T-cell (primary cell): Measurements from ENCODE around the gene SIRT5. TPM values are rescaled to one million over a fixed set of nuclear protein-coding genes. Genes with fewer than 3 reads are reported as not detected.

Experiments used
- ATAC-seq, 4 experiments: fragments of 200-7000 bp in 3 of 4; fragments of 150-1000 bp in 1 of 4; cut with Tn5 transposase; replicated peaks in 1 of 4; 1 replicate in 3 of 4; 2 replicates in 1 of 4; pipeline ENCODE4 v1.10.0; 2021; ENCODE audit warnings: moderate library complexity in 3 of 4, mild to moderate bottlenecking in 2 of 4, moderate number of reproducible peaks in 1 of 4
- CTCF ChIA-PET, 2 donors: fragments of 300-600 bp; sonication (Branson Sonifier 250); formaldehyde crosslinking; loops; one replicate each; lab custom pipeline; 2022; ENCODE audit warnings: antibody characterized with exemption in 2 of 2; lab: Charles Lee
- POLR2A ChIA-PET, 2 donors: fragments of 300-600 bp; sonication (Branson Sonifier 250); formaldehyde crosslinking; loops; one replicate each; lab custom pipeline; 2022; ENCODE audit warnings: antibody characterized with exemption in 2 of 2; lab: Charles Lee
- DNase-seq, 35 experiments: peaks; one replicate each; pipeline versions ENCODE4 v3.0.0 to v3.0.0-alpha.2; 2013 to 2023
- H3K27ac ChIP-seq: one replicate; pipeline ENCODE4 v1.5.1; 2013; ENCODE audit warnings: low read length
- H3K27me3 ChIP-seq, 2 experiments: replicated peaks in 1 of 2; 1 replicate in 1 of 2; 2 replicates in 1 of 2; pipeline versions ENCODE4 v1.6.1 to v1.7.0; 2013; ENCODE audit warnings: low read length in 1 of 2, mixed read lengths in 1 of 2; ENCODE audit not compliant: control insufficient read depth in 2 of 2, insufficient read depth in 2 of 2; ENCODE audit errors: extremely low read depth in 1 of 2
- H3K36me3 ChIP-seq, 2 donors: 1 replicate in 1 of 2; 2 replicates in 1 of 2; pipeline versions ENCODE4 v1.6.1 to v1.7.0; 2013; ENCODE audit warnings: low read length in 1 of 2; ENCODE audit not compliant: control insufficient read depth in 2 of 2, insufficient read depth in 1 of 2; ENCODE audit errors: extremely low read depth in 1 of 2
- H3K4me1 ChIP-seq, 2 experiments: 1 replicate in 1 of 2; 2 replicates in 1 of 2; pipeline versions ENCODE4 v1.6.1 to v1.7.0; 2013; ENCODE audit warnings: low read length in 2 of 2, mixed read lengths in 1 of 2; ENCODE audit not compliant: insufficient read depth in 2 of 2, control insufficient read depth in 1 of 2; ENCODE audit errors: extremely low read depth in 1 of 2
- H3K4me3 ChIP-seq, 2 donors: 1 replicate in 1 of 2; 2 replicates in 1 of 2; pipeline versions ENCODE4 v1.5.1 to v1.7.0; 2013; ENCODE audit warnings: mild to moderate bottlenecking in 2 of 2, low read length in 1 of 2, moderate library complexity in 1 of 2; ENCODE audit not compliant: control insufficient read depth in 1 of 2; ENCODE audit errors: extremely low read depth in 1 of 2
- H3K9me3 ChIP-seq: 2 replicates; pipeline ENCODE4 v1.7.0; 2013
- H3K27ac Mint-ChIP-seq, 2 donors: one replicate each; pipeline ENCODE4 v1.8.0; 2020 to 2021; ENCODE audit warnings: mild to moderate bottlenecking in 2 of 2, mixed read lengths in 2 of 2
- H3K27me3 Mint-ChIP-seq, 2 donors: one replicate each; pipeline ENCODE4 v1.8.0; 2021 to 2022; ENCODE audit warnings: mixed read lengths in 2 of 2
- H3K36me3 Mint-ChIP-seq: one replicate; pipeline ENCODE4 v1.8.0; 2021; ENCODE audit warnings: mixed read lengths
- H3K4me1 Mint-ChIP-seq, 3 donors: one replicate each; pipeline ENCODE4 v1.8.0; 2020 to 2022; ENCODE audit warnings: mixed read lengths in 3 of 3, mild to moderate bottlenecking in 1 of 3
- H3K4me3 Mint-ChIP-seq, 3 donors: one replicate each; pipeline ENCODE4 v1.8.0; 2020 to 2022; ENCODE audit warnings: mild to moderate bottlenecking in 3 of 3, mixed read lengths in 3 of 3, moderate library complexity in 3 of 3
- H3K9me3 Mint-ChIP-seq, 3 donors: one replicate each; pipeline ENCODE4 v1.8.0; 2020 to 2022; ENCODE audit warnings: mixed read lengths in 3 of 3
- WGBS: methylation state at CpG from one replicate; pipeline ENCODE4 v1.1.5; 2013; ENCODE audit warnings: missing lambda C conversion rate; ENCODE audit not compliant: insufficient coverage; 5-methylcytosine and 5-hydroxymethylcytosine counted together
- total RNA-seq, 35 experiments: library from RNA in 6 of 35; stranded (reverse) in 6 of 35; fragments of 120-200 nt in 1 of 35; gene quantifications; one replicate each; pipeline versions ENCODE4 v1.2.1 to v1.2.4 and lab custom pipeline; 2013 to 2026

Gene SIRT5
- total RNA-seq (10 to 100 TPM; 11.7 to 21.5 (median 16.8) TPM), total RNA-seq (lab: John Stamatoyannopoulos, UW) (8.3 to 47.7 (median 23.8) reads per million in 29 experiments)
- 18.7 TPM for total RNA-seq (2013)

DNA sequence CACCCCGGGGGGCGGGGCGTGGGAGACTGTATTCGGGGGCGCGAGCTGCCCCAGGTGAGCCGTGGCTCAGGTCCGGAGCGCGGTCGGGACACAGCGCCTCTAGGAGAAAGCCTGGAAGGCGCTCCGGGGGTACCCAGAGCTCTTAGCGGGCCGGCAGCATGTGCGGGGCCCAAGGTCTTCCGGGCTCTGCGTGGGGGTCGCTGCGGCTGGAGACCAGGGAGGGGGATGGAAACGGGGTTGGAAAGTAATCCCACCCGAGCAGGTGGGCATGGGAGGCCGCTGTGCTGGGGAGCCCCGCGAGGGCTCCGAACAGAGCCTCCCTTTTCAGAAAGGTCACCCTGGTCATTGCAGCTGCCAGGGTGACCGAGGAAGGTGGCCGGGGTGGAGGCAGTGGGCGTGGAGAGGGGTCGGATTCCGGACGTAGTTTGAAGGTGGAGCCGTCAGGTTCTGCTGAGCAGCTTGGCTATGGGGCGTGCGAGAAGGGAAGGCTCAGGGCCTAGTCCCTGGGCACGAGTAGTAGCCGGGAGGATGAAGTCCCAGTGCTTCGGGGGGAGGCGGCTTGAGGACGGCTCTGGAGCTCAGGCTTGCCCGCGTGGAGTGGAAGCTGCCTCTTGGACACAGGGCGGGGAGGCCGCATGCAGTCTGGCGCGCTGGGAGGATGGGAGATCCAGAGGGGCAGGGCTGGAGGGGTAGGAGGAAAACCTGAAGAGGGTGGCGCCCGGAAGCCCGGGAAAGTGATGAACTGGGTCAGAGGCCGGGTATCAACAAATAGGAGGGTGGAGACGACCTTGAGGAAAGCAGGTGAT is at the start of gene SIRT5:
Gene SIRT5 (plus strand): TSS at position 31 of the 806 bp plus-strand sequence. CDS start 9,510 bp downstream, outside the sequence.
- no peaks in the 10 kb centered on the region for H3K27me3 Mint-ChIP-seq
- H3K36me3 ChIP-seq, result peaks cover 0 to under 1% of the 10 kb centered on the region in 2 donors
- peaks cover 4 to 18% of the 10 kb centered on the region in 2 experiments for H3K4me1 ChIP-seq
- H3K4me3 ChIP-seq, result peak within 1 kb of the TSS; percentile 82 to 97
- peak within 1 kb of the TSS; percentile 93 to 97 (median 97) for H3K4me3 Mint-ChIP-seq
- WGBS, result under 1% methylated on average over 45 of the region's 52 CpGs
- peaks cover 22 to 31% (median 29%) of the 10 kb centered on the region in 3 donors for H3K4me1 Mint-ChIP-seq
- H3K27ac ChIP-seq, result peak within 1 kb of the TSS; percentile 86
- ATAC-seq (peak; percentile 69 to 72 (median 70)), DNase-seq (peak; percentile 48 to 85 (median 63))
- H3K9me3 ChIP-seq, result no peaks in the 10 kb centered on the region
- peak within 1 kb of the TSS; percentile 97 for H3K27ac Mint-ChIP-seq
- H3K27me3 ChIP-seq, result no peaks in the 10 kb centered on the region
- H3K36me3 Mint-ChIP-seq, result peaks cover 7% of the 10 kb centered on the region
- H3K9me3 Mint-ChIP-seq, result no peaks in the 10 kb centered on the region
- ChIA-PET CTCF (interaction anchor here (0.5 to 2.7 kb wide), 42 partner anchors 11 to 492 kb away, joined by 3 to 40 read pairs (median 4); partner anchors contain the start of genes NOL7 (in 1 of the 2), RANBP9 (in 1 of the 2) and TBC1D7 (in 1 of the 2)), POLR2A (interaction anchor here (0.6 to 1.5 kb wide), 4 partner anchors 41 to 247 kb away, joined by 3 to 7 read pairs (median 4); partner anchors contain the start of genes NOL7 (in 1 of the 2) and TBC1D7 (in 1 of the 2))

DNA sequence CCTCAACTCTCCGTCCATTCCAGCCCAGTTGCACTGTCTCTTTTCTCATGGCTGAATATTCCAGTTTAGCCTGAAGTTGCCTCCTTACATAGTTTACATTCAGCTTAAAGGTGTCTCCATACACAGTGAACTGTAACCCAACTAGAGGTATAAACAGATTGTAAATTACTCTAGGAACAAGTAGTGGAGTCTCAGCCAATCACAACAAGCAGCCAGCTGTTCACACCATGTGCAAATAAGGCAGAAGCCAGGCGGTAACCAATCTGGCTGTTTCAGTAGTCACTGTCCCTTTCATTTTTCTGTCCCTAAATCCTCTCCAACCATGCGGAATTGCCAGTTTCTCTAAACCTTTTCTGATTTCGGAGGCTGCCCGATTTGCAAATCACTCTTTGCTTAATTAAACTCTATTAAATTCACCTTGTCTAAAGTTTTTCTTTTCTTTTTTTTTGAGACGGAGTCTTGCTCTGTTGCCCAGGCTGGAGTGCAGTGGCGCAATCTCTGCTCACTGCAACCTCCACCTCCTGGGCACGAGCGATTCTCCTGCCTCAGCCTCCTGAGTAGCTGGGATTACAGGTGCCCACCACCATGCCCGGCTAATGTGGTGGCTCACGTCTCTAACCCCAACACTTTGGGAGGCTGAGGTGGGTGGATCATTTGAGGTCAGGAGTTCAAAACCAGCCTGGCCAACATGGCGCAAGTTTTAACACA is 49.4 kb upstream of the SIRT5 start:
- H3K27me3 Mint-ChIP-seq, result no peaks in the 10 kb centered on the region
- Histone ChIP-seq H3K4me1 (peaks cover 5 to 13% of the 10 kb centered on the region in 2 experiments), H3K27me3 (peaks cover 0 to 2% of the 10 kb centered on the region in 2 experiments), H3K4me3 (no peak overlapping the region), H3K36me3 (no peaks in the 10 kb centered on the region), H3K27ac (no peak overlapping the region), H3K9me3 (no peaks in the 10 kb centered on the region)
- no peaks in the 10 kb centered on the region for H3K36me3 Mint-ChIP-seq
- CTCF ChIA-PET, result no interaction called here
- H3K9me3 Mint-ChIP-seq, result no peaks in the 10 kb centered on the region
- no peak overlapping the region for H3K4me3 Mint-ChIP-seq
- WGBS, result 97% methylated on average over 5 of the region's 12 CpGs
- ATAC-seq, result no peak
- DNase-seq, result no peak
- H3K27ac Mint-ChIP-seq, result peak overlapping the region in 1 of 2 donors; percentile 52
- peaks cover 17 to 22% (median 17%) of the 10 kb centered on the region in 3 donors for H3K4me1 Mint-ChIP-seq
- POLR2A ChIA-PET, result no interaction called here

DNA sequence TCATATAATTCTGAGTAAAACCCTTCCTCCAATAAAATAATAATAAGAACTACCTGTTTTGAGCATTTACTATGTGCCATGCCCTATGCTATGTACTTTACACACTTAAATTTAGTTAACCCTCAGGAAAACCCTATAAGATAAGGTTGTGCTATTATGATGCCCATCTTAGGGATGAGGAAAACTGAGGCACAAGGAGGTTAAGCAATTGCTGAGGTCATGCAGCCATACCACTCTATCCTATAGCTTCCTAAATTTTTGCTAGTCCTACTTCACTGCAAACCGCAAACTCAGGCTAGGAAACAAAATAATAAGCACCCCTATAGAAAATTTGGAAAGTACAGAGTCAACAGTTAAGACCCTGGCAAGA is 48.1 kb upstream of the SIRT5 start:
- Histone ChIP-seq H3K4me3 (no peak overlapping the region), H3K9me3 (no peaks in the 10 kb centered on the region), H3K36me3 (no peaks in the 10 kb centered on the region), H3K27ac (no peak overlapping the region), H3K27me3 (peaks cover 0 to 2% of the 10 kb centered on the region in 2 experiments), H3K4me1 (peaks cover 5 to 13% of the 10 kb centered on the region in 2 experiments)
- H3K9me3 Mint-ChIP-seq, result no peaks in the 10 kb centered on the region
- WGBS, result no CpG with 5 or more reads among the region's 1 CpG
- H3K27me3 Mint-ChIP-seq, result no peaks in the 10 kb centered on the region
- DNase-seq (no peak), ATAC-seq (no peak)
- ChIA-PET POLR2A (interaction anchor here in 1 of 2 donors (0.6 to 0.8 kb wide), 2 partner anchors 186 to 1112 kb away, joined by 3 to 5 read pairs; no protein-coding TSS in a partner anchor), CTCF (interaction anchor here (0.6 to 1.0 kb wide), 2 partner anchors 90 to 291 kb away, joined by 3 read pairs; no protein-coding TSS in a partner anchor)
- peak overlapping the region in 1 of 3 donors; percentile 39 for H3K4me3 Mint-ChIP-seq
- H3K4me1 Mint-ChIP-seq, result peaks cover 17 to 22% (median 17%) of the 10 kb centered on the region in 3 donors
- no peaks in the 10 kb centered on the region for H3K36me3 Mint-ChIP-seq
- peak overlapping the region in 1 of 2 donors; percentile 81 for H3K27ac Mint-ChIP-seq

- H3K4me3 Mint-ChIP-seq, result peak overlapping the region in 1 of 3 donors; percentile 39
- POLR2A ChIA-PET, result no interaction called here
- Histone ChIP-seq H3K4me1 (peaks cover 5 to 13% of the 10 kb centered on the region in 2 experiments), H3K27ac (no peak overlapping the region), H3K36me3 (no peaks in the 10 kb centered on the region), H3K27me3 (peaks cover 0 to 2% of the 10 kb centered on the region in 2 experiments), H3K4me3 (peak overlapping the region in 1 of 2 donors; percentile 8), H3K9me3 (no peaks in the 10 kb centered on the region)
- peaks cover 17 to 22% (median 17%) of the 10 kb centered on the region in 3 donors for H3K4me1 Mint-ChIP-seq
- no peaks in the 10 kb centered on the region for H3K36me3 Mint-ChIP-seq
- H3K27me3 Mint-ChIP-seq, result no peaks in the 10 kb centered on the region
- DNase-seq, result peak in 34 of 35 experiments; percentile 5 to 64 (median 38)
- H3K27ac Mint-ChIP-seq, result peak overlapping the region; percentile 69 to 81
- whole genome bisulfite sequencing, result 70% methylated on average over 11 of the region's 17 CpGs
- CTCF ChIA-PET, result interaction anchor here (0.6 to 1.0 kb wide), 2 partner anchors 90 to 290 kb away, joined by 3 read pairs; no protein-coding TSS in a partner anchor
- peak; percentile 88 to 98 (median 92) for ATAC-seq
- H3K9me3 Mint-ChIP-seq, result no peaks in the 10 kb centered on the region
Measured at GRCh38 chr6:13526727-13527670, 47.4 kb upstream of the SIRT5 start.

DNA sequence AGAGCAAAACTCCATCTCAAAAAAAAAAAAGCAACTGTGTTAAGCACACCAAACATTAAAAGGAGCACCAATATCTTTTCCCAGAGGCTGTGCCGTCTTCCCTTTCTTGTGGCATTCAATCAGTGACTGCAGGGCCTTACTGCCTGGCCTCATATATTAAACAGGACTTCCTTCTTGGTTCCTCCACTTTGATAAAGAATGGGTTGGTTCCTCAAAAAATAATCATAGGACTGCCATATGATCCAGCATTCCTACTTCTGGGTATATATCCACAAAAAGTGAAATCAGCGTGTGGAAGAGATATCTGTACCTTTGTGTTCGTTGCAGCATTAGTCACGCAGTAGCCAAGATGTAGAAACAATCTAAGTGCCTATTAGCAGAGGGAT is 46.7 kb upstream of the SIRT5 start:
- ChIA-PET POLR2A (no interaction called here), CTCF (no interaction called here)
- Mint-ChIP-seq H3K4me3 (no peak overlapping the region), H3K27me3 (no peaks in the 10 kb centered on the region), H3K9me3 (no peaks in the 10 kb centered on the region), H3K27ac (peak overlapping the region in 1 of 2 donors; percentile 35), H3K36me3 (no peaks in the 10 kb centered on the region), H3K4me1 (peaks cover 17 to 22% (median 17%) of the 10 kb centered on the region in 3 donors)
- Histone ChIP-seq H3K4me1 (peaks cover 5 to 13% of the 10 kb centered on the region in 2 experiments), H3K4me3 (no peak overlapping the region), H3K9me3 (no peaks in the 10 kb centered on the region), H3K27ac (no peak overlapping the region), H3K36me3 (no peaks in the 10 kb centered on the region), H3K27me3 (peaks cover 0 to 2% of the 10 kb centered on the region in 2 experiments)
- WGBS, result no CpG with 5 or more reads among the region's 4 CpGs
- no peak for ATAC-seq
- DNase-seq, result no peak
